NCI-H82 (cell line): Measurements from ENCODE around the gene TGFB1.
"Not testable (repeated sequence)": the region's sequence is repeated elsewhere in the genome, so short reads cannot be mapped to it uniquely, and the experiment has no call there.

Experiments
- DNase-seq: peaks from one replicate; lab custom pipeline; 2025; lab: John Stamatoyannopoulos, UW

TGFB1 gene

DNA sequence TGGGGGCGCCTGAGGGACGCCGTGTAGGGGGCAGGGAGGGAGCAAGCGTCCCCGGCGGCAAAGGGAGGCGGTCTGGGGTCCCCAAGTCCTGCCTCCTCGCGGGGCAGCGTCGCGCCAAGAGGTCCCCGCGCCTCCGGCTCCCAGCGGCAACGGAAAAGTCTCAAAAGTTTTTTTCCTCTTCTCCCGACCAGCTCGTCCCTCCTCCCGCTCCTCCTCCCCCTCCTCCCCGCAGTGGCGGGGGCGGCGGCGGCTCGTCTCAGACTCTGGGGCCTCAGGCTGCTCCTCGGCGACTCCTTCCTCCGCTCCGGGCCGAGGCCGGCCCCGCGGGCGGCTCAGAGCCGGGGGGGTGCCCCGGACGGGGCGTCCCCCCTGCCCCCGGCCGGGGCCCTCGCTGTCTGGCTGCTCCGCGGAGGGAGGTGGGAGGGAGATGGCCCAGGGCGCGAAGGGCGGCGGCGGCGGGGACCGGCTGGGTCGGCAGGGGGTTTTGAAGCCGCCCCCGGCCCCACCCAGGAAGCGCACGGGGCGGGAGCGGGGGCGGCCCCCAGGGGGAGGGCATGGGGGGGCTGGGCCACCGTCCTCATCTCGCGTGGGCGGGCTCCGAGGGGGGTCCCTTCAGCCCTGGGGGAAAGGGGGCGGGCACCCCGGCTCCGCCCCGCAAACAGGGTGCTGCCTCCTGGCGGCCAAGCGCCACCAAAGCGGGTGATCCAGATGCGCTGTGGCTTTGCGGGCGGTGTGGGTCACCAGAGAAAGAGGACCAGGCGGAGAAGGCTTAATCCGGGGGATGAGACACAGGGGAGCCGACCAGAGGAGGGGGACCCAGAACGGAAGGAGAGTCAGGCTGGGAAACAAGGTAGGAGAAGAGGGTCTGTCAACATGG is at the start of gene TGFB1:
Gene TGFB1 (minus strand): TSS at position 457 of the 877 bp plus-strand sequence. CDS start 878 bp downstream, outside the sequence.
- DNase-seq, result peak; percentile 89

DNA sequence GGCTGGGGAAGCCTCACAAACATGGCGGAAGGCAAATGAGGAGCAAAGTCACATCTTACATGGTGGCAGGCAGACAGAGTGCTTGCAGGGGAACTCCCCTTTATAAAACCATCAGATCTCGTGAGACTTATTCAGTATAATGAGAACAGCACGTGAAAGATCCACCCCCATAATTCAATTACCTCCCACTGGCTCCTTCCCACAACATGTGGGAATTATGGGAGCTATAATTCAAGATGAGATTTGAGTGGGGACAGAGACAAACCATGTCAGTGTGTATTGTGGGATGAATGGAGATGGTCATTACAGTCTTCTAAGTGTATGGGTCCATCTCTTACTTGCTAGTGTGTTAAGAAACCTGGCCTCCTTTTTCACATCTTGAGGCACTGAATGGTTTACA is 48.3 kb upstream of the TGFB1 start:
- DNase-seq, result peak; percentile 19

GRCh38 chr19:41401483-41401882 is 47.8 kb upstream of the TGFB1 start:
- DNase-seq, result no peak

GRCh38 chr19:41399525-41399924 is 45.8 kb upstream of the TGFB1 start:
- no peak for DNase-seq

- no peak for DNase-seq
Measured at GRCh38 chr19:41399091-41399490, 45.4 kb upstream of the TGFB1 start.

GRCh38 chr19:41398598-41398997 is 44.9 kb upstream of the TGFB1 start:
- no peak for DNase-seq

- DNase-seq, result peak; percentile 49
Measured at GRCh38 chr19:41398050-41398418, 44.3 kb upstream of the TGFB1 start.

DNA sequence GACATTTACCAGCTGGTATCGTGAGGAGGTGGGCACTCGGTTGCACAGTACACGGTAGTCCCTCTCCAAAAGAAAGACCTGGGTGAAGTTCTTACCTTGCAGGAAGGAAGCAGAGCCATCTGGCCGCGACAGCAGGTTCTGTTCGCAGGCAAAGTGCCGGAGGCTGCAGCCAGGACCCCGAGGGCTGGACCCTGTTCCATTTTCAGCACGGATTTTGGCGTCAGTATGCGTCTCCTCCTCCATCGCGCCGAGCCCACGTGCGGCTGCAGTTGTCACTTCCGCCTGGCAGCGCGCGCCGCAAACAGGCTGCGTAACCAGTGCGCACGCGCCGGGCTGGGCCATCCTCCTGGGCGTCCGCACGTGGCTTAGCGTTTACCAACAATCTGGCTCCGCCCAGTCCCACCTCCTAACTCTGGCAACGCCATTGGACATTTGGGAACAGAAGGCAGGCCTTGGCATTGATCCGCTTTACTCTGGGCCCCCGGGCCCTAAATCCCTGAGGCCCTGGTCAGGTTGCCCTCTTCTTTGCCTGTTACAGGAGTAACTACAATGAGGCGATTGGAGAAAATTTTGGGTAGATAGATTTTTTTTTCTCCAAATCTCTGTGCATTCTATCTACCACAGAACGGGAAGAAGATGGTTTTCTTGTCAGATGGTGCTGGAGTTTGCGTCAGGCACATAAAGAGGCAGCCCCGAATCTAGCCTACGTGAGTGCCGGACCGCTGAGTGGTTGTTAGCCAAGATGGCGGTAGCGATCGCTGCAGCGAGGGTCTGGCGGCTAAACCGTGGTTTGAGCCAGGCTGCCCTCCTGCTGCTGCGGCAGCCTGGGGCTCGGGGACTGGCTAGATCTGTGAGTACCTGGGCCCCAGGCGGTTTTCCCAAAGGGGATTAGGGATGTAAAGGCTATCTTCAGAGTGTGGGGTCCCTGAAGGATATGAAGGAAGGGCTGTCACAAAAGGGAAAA is 43.6 kb upstream of the TGFB1 start, which contains the start of the genes BCKDHA and EXOSC5:
Gene BCKDHA (plus strand): TSS at position 733 of the 964 bp plus-strand sequence. CDS start 10 bp downstream, at position 743.
Gene EXOSC5 (minus strand): TSS at position 274 of the 964 bp plus-strand sequence. CDS start 31 bp downstream, at position 243.
- DNase-seq, result peak; percentile 100

DNA sequence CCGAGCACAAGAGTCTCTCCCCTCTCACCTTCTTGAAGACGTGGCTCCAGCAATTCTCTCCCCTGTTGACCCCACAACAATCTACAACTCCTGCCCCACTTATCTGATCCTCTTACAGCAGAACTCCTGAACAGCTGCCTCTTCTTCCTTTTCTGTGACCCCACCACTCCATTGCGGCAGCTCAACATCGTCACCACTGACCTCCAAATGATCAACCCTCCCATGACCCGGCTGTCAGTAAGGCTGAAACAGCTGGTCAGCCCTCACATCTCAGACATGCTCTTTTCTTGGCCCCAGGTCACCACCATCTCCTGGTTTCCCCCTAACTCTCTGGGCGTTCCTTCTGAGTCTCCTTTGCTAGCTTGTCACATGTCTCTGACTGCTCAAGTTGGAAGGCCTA is 41.6 kb upstream of the TGFB1 start:
- DNase-seq, result no peak

- no peak for DNase-seq
Measured at GRCh38 chr19:41392775-41393174, 39.1 kb upstream of the TGFB1 start.

DNA sequence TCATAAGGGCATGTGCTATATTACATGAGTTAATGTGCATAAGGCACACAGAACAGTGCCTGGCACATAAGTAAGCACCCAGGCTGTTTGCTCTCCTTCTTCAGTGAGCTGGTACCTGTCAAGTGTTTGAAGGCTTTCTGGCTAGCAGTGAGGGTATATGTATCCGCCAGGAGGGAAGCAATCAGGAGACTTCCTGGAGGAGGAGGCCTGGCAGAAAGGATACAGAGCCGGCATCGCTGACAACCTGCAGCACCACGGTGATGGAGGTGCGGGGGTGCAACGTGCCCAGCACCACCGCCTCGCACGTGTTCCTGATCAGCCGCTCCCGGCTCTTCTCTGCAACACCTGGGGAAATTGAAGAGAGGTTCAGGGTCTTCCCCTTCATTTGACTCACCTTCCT is 37.9 kb upstream of the TGFB1 start:
- no peak for DNase-seq

- no peak for DNase-seq
Measured at GRCh38 chr19:41386442-41386841, 32.7 kb upstream of the TGFB1 start.

GRCh38 chr19:41384351-41384750 is 30.6 kb upstream of the TGFB1 start:
- DNase-seq, result no peak

DNA sequence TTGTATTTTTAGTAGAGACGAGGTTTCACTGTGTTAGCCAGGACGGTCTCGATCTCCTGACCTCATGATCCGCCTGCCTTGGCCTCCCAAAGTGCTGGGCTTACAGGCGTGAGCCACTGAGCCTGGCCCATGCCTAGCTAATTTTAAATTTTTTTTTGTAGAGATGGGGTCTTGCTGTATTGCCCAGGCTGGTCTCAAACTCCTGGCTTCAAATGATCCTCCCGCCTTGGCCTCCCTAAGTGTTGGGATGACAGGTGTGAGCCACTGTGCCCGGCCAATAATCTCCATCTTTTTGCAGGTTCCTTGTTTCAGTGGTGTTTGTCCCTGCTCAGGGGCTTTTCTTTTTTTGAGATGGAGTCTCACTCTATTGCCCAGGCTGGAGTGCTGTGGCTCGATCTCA is 27.8 kb upstream of the TGFB1 start:
- DNase-seq, result not testable (repeated sequence)

GRCh38 chr19:41377977-41378709 is 24.4 kb upstream of the TGFB1 start:
- DNase-seq, result peak; percentile 88

DNA sequence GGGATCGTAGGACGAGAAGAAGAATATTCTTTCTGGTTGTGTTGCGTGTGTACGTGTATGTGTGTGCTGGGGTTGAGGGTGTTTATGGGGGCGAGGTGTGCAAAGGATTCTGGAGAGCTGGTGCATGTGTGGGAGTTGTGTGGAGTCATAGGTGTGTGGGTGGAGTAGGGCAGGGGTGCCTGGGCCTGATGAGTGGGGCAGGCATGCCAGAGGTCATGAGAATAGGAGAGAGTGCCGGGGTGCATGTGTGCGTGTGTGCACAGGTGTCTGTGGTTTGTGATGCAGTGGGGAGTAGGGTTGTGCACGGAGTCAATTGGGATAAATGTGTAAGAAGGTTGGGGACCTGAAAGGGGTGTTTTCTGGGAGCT is 23.3 kb upstream of the TGFB1 start:
- no peak for DNase-seq

DNA sequence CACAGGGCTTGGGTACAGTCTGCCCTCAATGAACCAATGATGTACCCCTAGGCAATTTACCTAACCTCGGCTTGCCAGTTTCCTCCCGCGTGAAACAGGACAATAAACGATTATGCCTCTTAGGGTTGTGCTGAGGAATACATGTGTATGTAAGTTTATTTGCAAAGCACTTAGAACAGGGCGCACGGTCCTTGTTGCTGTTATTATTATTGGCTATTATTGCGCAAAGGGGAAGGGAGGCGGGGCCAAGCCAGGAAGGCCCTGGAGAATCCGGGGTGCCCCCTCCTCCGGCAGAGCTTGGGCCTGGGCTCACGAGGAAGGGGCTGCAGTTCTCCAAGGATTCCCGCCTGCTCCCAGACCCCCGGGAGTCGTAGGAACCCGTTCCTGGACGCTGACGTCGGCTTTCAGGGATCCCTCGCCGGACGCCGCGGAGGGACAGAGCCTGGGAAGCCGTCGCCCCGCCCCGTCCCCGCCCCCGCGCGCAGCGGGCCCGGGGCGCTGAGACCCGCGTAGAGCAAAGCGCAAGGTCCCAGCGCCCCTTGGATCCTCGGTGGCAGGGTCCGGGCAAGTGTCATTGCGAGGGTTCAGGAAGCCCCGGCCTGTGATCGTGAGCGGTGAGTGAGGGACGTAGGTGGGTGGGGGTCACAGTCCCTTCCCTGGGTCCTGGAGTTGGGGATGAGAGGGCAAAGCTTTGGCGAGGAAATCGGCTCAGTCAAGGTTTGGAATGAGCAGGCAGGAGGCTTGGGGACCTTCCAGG is 22.7 kb upstream of the TGFB1 start, which contains the start of gene TMEM91:
Gene TMEM91 (plus strand): TSS at position 293 of the 757 bp plus-strand sequence. CDS start 1,777 bp downstream, outside the sequence.
- peak; percentile 57 for DNase-seq

GRCh38 chr19:41373993-41374392 is 20.3 kb upstream of the TGFB1 start:
- DNase-seq, result peak; percentile 99

- no peak for DNase-seq
Measured at GRCh38 chr19:41372501-41372900, 18.8 kb upstream of the TGFB1 start.

DNA sequence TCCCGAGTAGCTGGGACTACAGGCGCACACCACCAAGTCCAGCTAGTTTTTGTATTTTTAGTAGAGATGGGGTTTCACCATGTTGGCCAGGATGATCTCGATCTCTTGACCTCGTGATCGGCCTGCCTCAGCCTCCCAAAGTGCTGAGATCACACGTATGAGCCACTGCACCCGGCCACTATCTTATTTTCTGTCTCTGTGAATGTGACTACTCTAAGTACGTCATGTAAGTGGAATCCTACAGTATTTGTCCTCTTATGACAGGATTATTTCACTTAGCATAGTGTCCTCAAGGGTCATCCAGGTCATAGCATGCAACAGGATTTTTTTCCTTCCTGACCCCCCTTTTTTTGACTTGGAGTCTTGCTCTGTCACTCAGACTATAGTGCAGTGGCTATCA is 17.8 kb upstream of the TGFB1 start:
- DNase-seq, result no peak

- not testable (repeated sequence) for DNase-seq
Measured at GRCh38 chr19:41371119-41371518, 17.4 kb upstream of the TGFB1 start.
